PC-9 (cell line): ENCODE results near the gene STK24.

ENCODE experiments used
- EZH2 ChIP-seq: fragments of 200-600 bp; sonication (generic); IDR thresholded peaks from 2 replicates; pipeline ENCODE4 v1.8.0; 2017; ENCODE audit warnings: antibody characterized with exemption, low read depth
- TF ChIP-seq, protein P1 (sequence below): fragments of 200-600 bp; sonication (generic); conservative IDR thresholded peaks from 2 replicates; pipeline ENCODE4 v1.6.1; 2017; ENCODE audit warnings: mixed run types, antibody characterized with exemption, mild to moderate bottlenecking, moderate library complexity

DNA sequence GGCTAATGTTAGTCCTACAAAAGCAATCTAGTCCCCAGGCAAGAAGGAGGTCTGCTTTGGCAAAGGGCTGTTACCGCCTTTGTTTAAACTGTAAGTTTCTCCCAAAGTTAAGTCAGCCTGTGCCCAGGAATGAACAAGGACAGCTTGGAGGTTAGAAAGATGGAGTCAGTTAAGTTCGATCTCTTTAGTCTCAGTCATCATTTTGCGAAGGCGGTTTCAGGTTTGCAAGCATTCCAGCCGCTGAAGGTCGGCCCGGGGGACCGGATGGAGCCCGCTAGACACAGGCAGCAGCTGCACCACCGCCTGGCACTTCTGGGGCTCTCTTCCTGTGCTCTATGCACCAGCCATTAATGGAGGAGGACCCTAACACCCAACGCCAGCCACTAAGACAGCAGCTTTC is 91.3 kb downstream of the STK24 start:
- TF ChIP-seq, protein P1, sequence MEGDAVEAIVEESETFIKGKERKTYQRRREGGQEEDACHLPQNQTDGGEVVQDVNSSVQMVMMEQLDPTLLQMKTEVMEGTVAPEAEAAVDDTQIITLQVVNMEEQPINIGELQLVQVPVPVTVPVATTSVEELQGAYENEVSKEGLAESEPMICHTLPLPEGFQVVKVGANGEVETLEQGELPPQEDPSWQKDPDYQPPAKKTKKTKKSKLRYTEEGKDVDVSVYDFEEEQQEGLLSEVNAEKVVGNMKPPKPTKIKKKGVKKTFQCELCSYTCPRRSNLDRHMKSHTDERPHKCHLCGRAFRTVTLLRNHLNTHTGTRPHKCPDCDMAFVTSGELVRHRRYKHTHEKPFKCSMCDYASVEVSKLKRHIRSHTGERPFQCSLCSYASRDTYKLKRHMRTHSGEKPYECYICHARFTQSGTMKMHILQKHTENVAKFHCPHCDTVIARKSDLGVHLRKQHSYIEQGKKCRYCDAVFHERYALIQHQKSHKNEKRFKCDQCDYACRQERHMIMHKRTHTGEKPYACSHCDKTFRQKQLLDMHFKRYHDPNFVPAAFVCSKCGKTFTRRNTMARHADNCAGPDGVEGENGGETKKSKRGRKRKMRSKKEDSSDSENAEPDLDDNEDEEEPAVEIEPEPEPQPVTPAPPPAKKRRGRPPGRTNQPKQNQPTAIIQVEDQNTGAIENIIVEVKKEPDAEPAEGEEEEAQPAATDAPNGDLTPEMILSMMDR: no peak
- TF ChIP-seq EZH2: no peak
